GM12878 (cell line): ENCODE measurements around the gene COL6A1. TPM values are rescaled to one million over a fixed set of nuclear protein-coding genes. Genes with fewer than 3 reads are reported as not detected.

Experiments used
- ATAC-seq: fragments of 200-7000 bp; cut with Tn5 transposase; 3 replicates; pipeline ENCODE4 v1.9.1; 2020; ENCODE audit warnings: mild to moderate bottlenecking, moderate library complexity
- Bru-seq: library from RNA; stranded (reverse); fragments of 400-500 nt; gene quantifications from one replicate; lab custom pipeline; 2021; lab: Mats Ljungman, UMichigan
- BruChase-seq, 2 experiments: library from RNA; stranded (reverse); fragments of 400-500 nt; gene quantifications; one replicate each; lab custom pipeline; 2021; lab: Mats Ljungman, UMichigan
- BruUV-seq: library from RNA; stranded (reverse); fragments of 400-500 nt; replicated peaks from 2 replicates; lab custom pipeline; 2021; lab: Mats Ljungman, UMichigan
- CTCF ChIA-PET: fragments of 300-600 bp; sonication (Branson Sonifier 250); formaldehyde crosslinking; extraction: SDS; loops from one replicate; lab custom pipeline; 2021; ENCODE audit warnings: inconsistent platforms; lab: Yijun Ruan, JAX
- POLR2A ChIA-PET: fragments of 350-600 bp; formaldehyde crosslinking; extraction: SDS; loops from one replicate; lab custom pipeline; 2021; ENCODE audit warnings: inconsistent platforms; lab: Charles Lee
- RAD21 ChIA-PET: fragments of 300-600 bp; sonication (Branson Sonifier 250); formaldehyde crosslinking; loops from one replicate; lab custom pipeline; 2023; ENCODE audit warnings: antibody characterized with exemption; ENCODE audit not compliant: unreplicated experiment; lab: Charles Lee
- SMC1A ChIA-PET: fragments of 300-600 bp; sonication (Branson Sonifier 250); formaldehyde crosslinking; loops from one replicate; lab custom pipeline; 2023; ENCODE audit not compliant: unreplicated experiment, uncharacterized antibody; lab: Charles Lee
- DNase-seq: peaks from one replicate; pipeline ENCODE4 v3.0.0-alpha.2; 2011; ENCODE audit warnings: low read depth, low spot score
- FAIRE-seq: peaks from 3 replicates; lab custom pipeline; 2011; peaks lifted over from hg19 to GRCh38; lab: Jason Lieb, UNC
- H2AFZ ChIP-seq: 2 replicates; pipeline ENCODE4 v1.6.0; 2011; ENCODE audit warnings: low read depth, low read length, control low read depth; ENCODE audit not compliant: control insufficient read depth
- H3K27ac ChIP-seq: 2 replicates; pipeline ENCODE4 v1.5.1; 2011; ENCODE audit warnings: control low read depth; ENCODE audit not compliant: control insufficient read depth, insufficient read depth
- H3K27me3 ChIP-seq, 2 experiments: replicated peaks in 1 of 2; 2 replicates each; pipeline versions ENCODE4 v1.6.0 to v1.6.1; 2011; ENCODE audit warnings: low read length in 1 of 2; ENCODE audit not compliant: control insufficient read depth in 2 of 2, insufficient read depth in 2 of 2
- H3K36me3 ChIP-seq, 2 experiments: 2 replicates each; pipeline ENCODE4 v1.5.1; 2011; ENCODE audit warnings: low read length in 1 of 2; ENCODE audit not compliant: control insufficient read depth in 2 of 2, insufficient read depth in 2 of 2
- H3K4me1 ChIP-seq: 2 replicates; pipeline ENCODE4 v1.6.1; 2011; ENCODE audit warnings: mild to moderate bottlenecking, low read length, moderate library complexity, mixed read lengths; ENCODE audit not compliant: control insufficient read depth, insufficient read depth
- H3K4me2 ChIP-seq: 2 replicates; pipeline ENCODE4 v1.6.0; 2011; ENCODE audit warnings: control low read depth; ENCODE audit not compliant: control insufficient read depth, insufficient read depth
- H3K4me3 ChIP-seq: fragments of 200-600 bp; sonication (generic); 2 replicates; pipeline ENCODE4 v1.5.1; 2016
- H3K79me2 ChIP-seq: 2 replicates; pipeline ENCODE4 v1.6.0; 2011; ENCODE audit warnings: low read length; ENCODE audit not compliant: control insufficient read depth, insufficient read depth
- H3K9ac ChIP-seq: 2 replicates; pipeline ENCODE4 v1.8.0; 2011; ENCODE audit warnings: low read length, control low read depth, mixed read lengths; ENCODE audit not compliant: control insufficient read depth, insufficient read depth
- H3K9me3 ChIP-seq: replicated peaks from 3 replicates; pipeline ENCODE4 v1.5.1; 2011; ENCODE audit warnings: mild to moderate bottlenecking, low read length; ENCODE audit not compliant: control insufficient read depth, insufficient read depth
- H4K20me1 ChIP-seq: 2 replicates; pipeline ENCODE4 v1.6.0; 2011; ENCODE audit not compliant: control insufficient read depth, insufficient read depth
- CEBPZ ChIP-seq: fragments of 150-350 bp; IDR thresholded peaks from 2 replicates; pipeline ENCODE4 v1.6.1; 2016; ENCODE audit warnings: low read depth, low read length
- IKZF1 ChIP-seq: fragments of 450-650 bp; conservative IDR thresholded peaks from 2 replicates; pipeline ENCODE4 v1.6.1; 2017; ENCODE audit warnings: antibody characterized with exemption, mild to moderate bottlenecking
- TCF12 ChIP-seq: IDR thresholded peaks from 2 replicates; pipeline ENCODE4 v1.6.1; 2011; ENCODE audit warnings: low read depth, mild to moderate bottlenecking, low read length
- TCF7 ChIP-seq: IDR thresholded peaks from 2 replicates; pipeline ENCODE4 v1.6.1; 2014; ENCODE audit warnings: antibody characterized with exemption, borderline replicate concordance
- WGBS: methylation state at CpG from one replicate; pipeline ENCODE4 v1.1.6; 2016; ENCODE audit warnings: low lambda C conversion rate; ENCODE audit not compliant: insufficient replicate concordance, insufficient coverage; ENCODE audit errors: missing lambda C conversion rate; 5-methylcytosine and 5-hydroxymethylcytosine counted together
- in situ Hi-C: fragments of 300-500 bp; cut with MboI; formaldehyde crosslinking; loops from 9 replicates; pipeline ENCODE4 v1.14.3; 2018; ENCODE audit warnings: mixed read lengths
- intact Hi-C: fragments of 100-400 bp; cut with micrococcal nuclease; formaldehyde crosslinking; loops from one replicate; pipeline ENCODE4 v1.14.2; 2022; ENCODE audit not compliant: unreplicated experiment
- long read RNA-seq, 2 experiments: library from polyadenylated mRNA; unstranded; transcript quantifications; one replicate each; pipeline ENCODE4 v2.0.0, GENCODE V29; 2019 to 2020
- polyA minus RNA-seq, 3 experiments: library from RNA; depleted of rRNA, polyadenylated mRNA; stranded (reverse); fragments of >200 nt; gene quantifications; 2 replicates each; pipeline ENCODE4 v1.2.3, GENCODE V29; 2011
- polyA plus RNA-seq, 11 experiments: library from polyadenylated mRNA; depleted of rRNA in 4 of 11; unstranded in 6 of 11; stranded (reverse) in 5 of 11; fragments of >200 nt; fragmentation: Nextera tagmentation in 4 of 11; fragmentation: Illumina TruSeq in 1 of 11; extraction: Ambion mirVana in 4 of 11; extraction: Trizol in 1 of 11; gene quantifications; 1 replicate in 1 of 11; 2 replicates in 10 of 11; pipeline versions ENCODE4 v1.2.1 to v1.2.3, GENCODE V29; 2011 to 2016; ENCODE audit warnings: inconsistent platforms in 2 of 11, missing spikeins in 2 of 11, low read depth in 1 of 11
- total RNA-seq, 4 experiments: library from RNA; depleted of rRNA in 3 of 4; stranded (reverse); fragments of >200 nt in 3 of 4; fragmentation: Illumina TruSeq in 1 of 4; extraction: Trizol in 1 of 4; gene quantifications; 2 replicates each; pipeline versions ENCODE4 v1.2.1 to v1.2.3, GENCODE V29; 2013 to 2021

COL6A1 gene, protein sequence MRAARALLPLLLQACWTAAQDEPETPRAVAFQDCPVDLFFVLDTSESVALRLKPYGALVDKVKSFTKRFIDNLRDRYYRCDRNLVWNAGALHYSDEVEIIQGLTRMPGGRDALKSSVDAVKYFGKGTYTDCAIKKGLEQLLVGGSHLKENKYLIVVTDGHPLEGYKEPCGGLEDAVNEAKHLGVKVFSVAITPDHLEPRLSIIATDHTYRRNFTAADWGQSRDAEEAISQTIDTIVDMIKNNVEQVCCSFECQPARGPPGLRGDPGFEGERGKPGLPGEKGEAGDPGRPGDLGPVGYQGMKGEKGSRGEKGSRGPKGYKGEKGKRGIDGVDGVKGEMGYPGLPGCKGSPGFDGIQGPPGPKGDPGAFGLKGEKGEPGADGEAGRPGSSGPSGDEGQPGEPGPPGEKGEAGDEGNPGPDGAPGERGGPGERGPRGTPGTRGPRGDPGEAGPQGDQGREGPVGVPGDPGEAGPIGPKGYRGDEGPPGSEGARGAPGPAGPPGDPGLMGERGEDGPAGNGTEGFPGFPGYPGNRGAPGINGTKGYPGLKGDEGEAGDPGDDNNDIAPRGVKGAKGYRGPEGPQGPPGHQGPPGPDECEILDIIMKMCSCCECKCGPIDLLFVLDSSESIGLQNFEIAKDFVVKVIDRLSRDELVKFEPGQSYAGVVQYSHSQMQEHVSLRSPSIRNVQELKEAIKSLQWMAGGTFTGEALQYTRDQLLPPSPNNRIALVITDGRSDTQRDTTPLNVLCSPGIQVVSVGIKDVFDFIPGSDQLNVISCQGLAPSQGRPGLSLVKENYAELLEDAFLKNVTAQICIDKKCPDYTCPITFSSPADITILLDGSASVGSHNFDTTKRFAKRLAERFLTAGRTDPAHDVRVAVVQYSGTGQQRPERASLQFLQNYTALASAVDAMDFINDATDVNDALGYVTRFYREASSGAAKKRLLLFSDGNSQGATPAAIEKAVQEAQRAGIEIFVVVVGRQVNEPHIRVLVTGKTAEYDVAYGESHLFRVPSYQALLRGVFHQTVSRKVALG
- total RNA-seq (2013; cell fraction: nucleolus; rRNA removed) = 0.47 and 0.56 TPM in 2 replicates
- total RNA-seq (2014; rRNA removed) = not detected in 2 replicates
- not detected in 2 replicates for total RNA-seq (2014; rRNA removed; fragmentation: Illumina TruSeq; extraction: Trizol)
- 1.1 and 1.3 TPM in 2 replicates for total RNA-seq (2021)
- polyA plus RNA-seq (2011; ENCODE audit: low read depth) = not detected
- not detected in 2 replicates for polyA plus RNA-seq (2011; rRNA removed)
- polyA plus RNA-seq (2011; cell fraction: cytosol; rRNA removed) = 0.09 and 0.17 TPM in 2 replicates
- 0.99 and 1.0 TPM in 2 replicates for polyA plus RNA-seq (2011; cell fraction: nucleus; rRNA removed)
- polyA plus RNA-seq (2012) = 0.38 and 0.58 TPM in 2 replicates
- not detected in 2 replicates for polyA plus RNA-seq (2014; fragmentation: Illumina TruSeq; extraction: Trizol)
- polyA plus RNA-seq (2014; fragmentation: Nextera tagmentation; extraction: Ambion mirVana) = not detected
- not detected in 2 replicates for polyA plus RNA-seq (2014; rRNA removed)
- polyA plus RNA-seq (2016; fragmentation: Nextera tagmentation; extraction: Ambion mirVana) = under 1 TPM; 0.12 to 0.20 TPM
- polyA minus RNA-seq (2011; rRNA and poly(A)+ RNA removed) = not detected in 2 replicates
- not detected in 2 replicates for polyA minus RNA-seq (2011; cell fraction: cytosol; rRNA and poly(A)+ RNA removed)
- 0.19 and 0.36 TPM in 2 replicates for polyA minus RNA-seq (2011; cell fraction: nucleus; rRNA and poly(A)+ RNA removed)
- Bru-seq, nascent RNA = percentile 13 among the genes with signal in this experiment
- percentile 13 among the genes with signal in this experiment for BruChase-seq, experiment 1, labeled RNA remaining after a 6-hour chase
- percentile 13 among the genes with signal in this experiment for BruChase-seq, experiment 2, labeled RNA remaining after a 2-hour chase
- long read RNA-seq, experiment 1 = 0 reads
- long read RNA-seq, experiment 2 = 0 reads

DNA sequence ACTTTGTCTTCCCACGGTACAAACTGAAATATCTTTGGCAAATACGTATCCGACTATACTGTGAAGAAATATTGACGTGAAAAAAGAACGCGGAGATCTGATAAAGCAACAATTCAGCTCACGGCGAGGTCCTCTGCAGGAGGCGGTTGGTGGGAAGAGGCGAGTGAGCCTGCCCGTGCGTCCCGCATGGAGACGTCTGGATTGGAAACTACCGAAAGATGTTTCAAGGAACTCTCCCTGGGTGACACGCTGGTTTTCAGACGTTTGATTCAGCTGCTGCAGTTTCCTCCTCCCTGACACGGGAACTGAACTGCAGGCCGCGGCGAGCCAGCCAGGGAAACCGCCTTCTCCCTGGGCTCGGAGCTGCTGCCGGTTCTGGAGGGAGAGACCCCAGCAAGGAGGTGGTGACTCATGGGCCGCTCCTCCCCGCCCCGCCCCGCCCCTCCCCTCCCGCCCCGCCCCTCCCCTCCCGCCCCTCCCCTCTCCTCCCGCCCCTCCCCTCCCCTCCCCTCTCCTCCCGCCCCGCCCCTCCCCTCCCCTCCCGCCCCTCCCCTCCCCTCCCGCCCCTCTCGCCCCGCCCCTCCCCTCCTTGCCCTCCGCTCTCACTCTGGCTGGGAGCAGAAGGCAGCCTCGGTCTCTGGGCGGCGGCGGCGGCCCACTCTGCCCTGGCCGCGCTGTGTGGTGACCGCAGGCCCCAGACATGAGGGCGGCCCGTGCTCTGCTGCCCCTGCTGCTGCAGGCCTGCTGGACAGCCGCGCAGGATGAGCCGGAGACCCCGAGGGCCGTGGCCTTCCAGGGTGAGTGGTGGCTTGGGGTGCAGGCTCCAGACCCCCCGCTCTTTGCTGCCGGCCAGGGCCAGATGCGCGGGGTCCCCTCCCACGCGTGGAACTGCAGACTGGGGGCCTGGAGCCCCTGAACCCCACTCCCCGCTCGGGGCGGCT, at the start of gene COL6A1:
COL6A1 (plus strand) TSS at position 620 of the 941 bp plus-strand sequence; CDS start at position 701, 81 bp downstream.
- Histone ChIP-seq H3K27me3 (peaks cover 0 to 3% of the 10 kb centered on the region in 2 experiments; a peak in 2 of 4 replicates), H3K9ac (0 out of 2 replicates have a peak within 1 kb of the TSS, but pooled peaks have one; percentile 22), H3K4me1 (no peaks in the 10 kb centered on the region; the same call in 1 of the 2 replicates), H3K79me2 (no peaks in the 10 kb centered on the region), H3K4me3 (no peak within 1 kb of the TSS), H3K36me3 (no peaks in the 10 kb centered on the region), H3K4me2 (peak within 1 kb of the TSS; percentile 71), H3K9me3 (no peaks in the 10 kb centered on the region), H4K20me1 (no peaks in the 10 kb centered on the region), H2AFZ (no peak within 1 kb of the TSS; the same call in none of the 2 replicates), H3K27ac (no peak within 1 kb of the TSS)
- in situ Hi-C loops (no loop called here), intact Hi-C loops (no loop called here)
- TF ChIP-seq IKZF1 (0 out of 2 replicates have a peak, but pooled peaks have one; percentile 35), TCF7 (no peak), CEBPZ (no peak), TCF12 (no peak)
- POLR2A ChIA-PET = no interaction called here
- 13% methylated on average over 43 of the region's 63 CpGs for WGBS
- CTCF ChIA-PET = no interaction called here
- BruUV-seq = no TSS peak
- SMC1A ChIA-PET = no interaction called here
- ATAC-seq (peak; percentile 55), DNase-seq (no peak), FAIRE-seq (no peak)
- RAD21 ChIA-PET = no interaction called here
